IMR-90 (cell line): Measurements from ENCODE around the gene TMCO2. TPM values are rescaled to one million over a fixed set of nuclear protein-coding genes. Genes with fewer than 3 reads are reported as not detected.

Experiments used
- ATAC-seq: fragments of 200-7000 bp; cut with Tn5 transposase; 2 replicates; pipeline ENCODE4 v1.9.1; 2020; ENCODE audit warnings: low read depth, mild to moderate bottlenecking, moderate library complexity
- BruUV-seq: library from RNA; stranded (reverse); fragments of 400-500 nt; replicated peaks from 2 replicates; lab custom pipeline; 2021; lab: Mats Ljungman, UMichigan
- CTCF ChIA-PET: fragments of 300-600 bp; formaldehyde crosslinking; extraction: SDS; loops from one replicate; lab custom pipeline; 2021; ENCODE audit warnings: antibody characterized with exemption; lab: Yijun Ruan, JAX
- POLR2A ChIA-PET: fragments of 300-600 bp; sonication (Branson Sonifier 250); formaldehyde crosslinking; loops from one replicate; lab custom pipeline; 2022; ENCODE audit warnings: antibody characterized with exemption; ENCODE audit not compliant: unreplicated experiment; lab: Charles Lee
- DNase-seq: peaks from one replicate; pipeline ENCODE4 v3.0.0; 2013
- H2AFZ ChIP-seq: replicated peaks from 2 replicates; pipeline ENCODE3; 2013; ENCODE audit warnings: low read length, mild to moderate bottlenecking; ENCODE audit not compliant: poor library complexity
- H2AK5ac ChIP-seq: 2 replicates; pipeline ENCODE4 v1.6.1; 2013; ENCODE audit warnings: low read depth, low read length, inconsistent platforms
- H2AK9ac ChIP-seq: replicated peaks from 2 replicates; pipeline ENCODE3; 2013; ENCODE audit warnings: mild to moderate bottlenecking, low read depth, low read length, moderate library complexity; ENCODE audit not compliant: poor library complexity
- H2BK120ac ChIP-seq: 2 replicates; pipeline ENCODE4 v1.6.1; 2013; ENCODE audit warnings: low read depth, low read length, inconsistent platforms
- H2BK15ac ChIP-seq: 3 replicates; pipeline ENCODE4 v1.6.1; 2013; ENCODE audit warnings: low read depth, low read length, inconsistent platforms
- H2BK20ac ChIP-seq: 2 replicates; pipeline ENCODE4 v1.6.1; 2013; ENCODE audit warnings: low read depth, mild to moderate bottlenecking, inconsistent platforms, low read length, moderate library complexity
- H2BK5ac ChIP-seq: 2 replicates; pipeline ENCODE4 v1.6.1; 2013; ENCODE audit warnings: mild to moderate bottlenecking, low read depth, low read length, inconsistent platforms; ENCODE audit not compliant: poor library complexity, severe bottlenecking
- H3K14ac ChIP-seq: replicated peaks from 2 replicates; pipeline ENCODE4 v1.6.1; 2013; ENCODE audit warnings: low read depth, low read length, inconsistent platforms
- H3K18ac ChIP-seq: 2 replicates; pipeline ENCODE4 v1.6.1; 2013; ENCODE audit warnings: low read depth, low read length, control low read depth
- H3K23ac ChIP-seq: 2 replicates; pipeline ENCODE4 v1.6.1; 2013; ENCODE audit warnings: low read depth, low read length, inconsistent platforms
- H3K27ac ChIP-seq: 2 replicates; pipeline ENCODE4 v1.5.1; 2013; ENCODE audit warnings: mild to moderate bottlenecking, control low read depth, low read length; ENCODE audit not compliant: insufficient read depth
- H3K27me3 ChIP-seq: 2 replicates; pipeline ENCODE4 v1.6.1; 2013; ENCODE audit warnings: low read length; ENCODE audit not compliant: control insufficient read depth, insufficient read depth
- H3K36me3 ChIP-seq: 2 replicates; pipeline ENCODE4 v1.6.1; 2013; ENCODE audit warnings: low read length, mixed read lengths; ENCODE audit not compliant: control insufficient read depth, insufficient read depth
- H3K4ac ChIP-seq: 2 replicates; pipeline ENCODE4 v1.6.1; 2013; ENCODE audit warnings: low read depth, low read length, inconsistent platforms
- H3K4me1 ChIP-seq: 2 replicates; pipeline ENCODE4 v1.6.1; 2013; ENCODE audit warnings: low read length, mixed read lengths; ENCODE audit not compliant: control insufficient read depth, insufficient read depth
- H3K4me2 ChIP-seq: 2 replicates; pipeline ENCODE4 v1.6.1; 2013; ENCODE audit warnings: low read depth, mild to moderate bottlenecking, control low read depth, low read length, moderate library complexity
- H3K4me3 ChIP-seq: 2 replicates; pipeline ENCODE4 v1.5.1; 2013; ENCODE audit warnings: low read depth, mild to moderate bottlenecking, control low read depth, low read length, moderate library complexity; ENCODE audit not compliant: insufficient read depth
- H3K56ac ChIP-seq: 2 replicates; pipeline ENCODE4 v1.6.1; 2013; ENCODE audit warnings: low read length, inconsistent platforms; ENCODE audit not compliant: insufficient read depth; ENCODE audit errors: extremely low read depth
- H3K79me1 ChIP-seq, 2 experiments: 2 replicates each; pipeline ENCODE4 v1.6.1; 2013; ENCODE audit warnings: low read length in 2 of 2, inconsistent platforms in 1 of 2, low read depth in 1 of 2
- H3K9ac ChIP-seq: 2 replicates; pipeline ENCODE4 v1.6.1; 2013; ENCODE audit warnings: low read depth, low read length, control low read depth
- H3K9me1 ChIP-seq: 2 replicates; pipeline ENCODE4 v1.6.1; 2013; ENCODE audit warnings: low read length, inconsistent platforms; ENCODE audit not compliant: insufficient read depth
- H3K9me3 ChIP-seq: 2 replicates; pipeline ENCODE4 v1.6.1; 2013; ENCODE audit warnings: low read length; ENCODE audit not compliant: control insufficient read depth, insufficient read depth
- H4K20me1 ChIP-seq: 2 replicates; pipeline ENCODE4 v1.6.1; 2013; ENCODE audit warnings: low read length, inconsistent platforms; ENCODE audit not compliant: insufficient read depth
- H4K5ac ChIP-seq: 2 replicates; pipeline ENCODE4 v1.6.1; 2013; ENCODE audit warnings: mild to moderate bottlenecking, low read depth, low read length, control low read depth
- H4K8ac ChIP-seq, 2 experiments: 2 replicates each; pipeline ENCODE4 v1.6.1; 2013; ENCODE audit warnings: low read depth in 2 of 2, low read length in 2 of 2, control low read depth in 1 of 2, inconsistent platforms in 1 of 2
- H4K91ac ChIP-seq: 2 replicates; pipeline ENCODE4 v1.6.1; 2013; ENCODE audit warnings: low read depth, low read length, inconsistent platforms; ENCODE audit not compliant: insufficient read depth
- BHLHE40 ChIP-seq: fragments of 150-350 bp; IDR thresholded peaks from 2 replicates; pipeline ENCODE4 v1.6.1; 2016; ENCODE audit warnings: mild to moderate bottlenecking, low read depth, low read length
- CEBPB ChIP-seq: IDR thresholded peaks from 2 replicates; pipeline ENCODE4 v1.6.1; 2012; ENCODE audit warnings: low read depth, low read length, improper control_type of control experiment
- FOS ChIP-seq: fragments of 150-350 bp; IDR thresholded peaks from 2 replicates; pipeline ENCODE4 v1.6.1; 2016; ENCODE audit warnings: low read depth, low read length
- MAFK ChIP-seq: IDR thresholded peaks from 2 replicates; pipeline ENCODE4 v1.6.1; 2012; ENCODE audit warnings: low read depth, low read length, improper control_type of control experiment
- MAZ ChIP-seq: IDR thresholded peaks from 2 replicates; pipeline ENCODE4 v1.6.1; 2012; ENCODE audit warnings: low read depth, mild to moderate bottlenecking, low read length, improper control_type of control experiment, moderate library complexity, borderline replicate concordance
- MXI1 ChIP-seq: IDR thresholded peaks from 2 replicates; pipeline ENCODE4 v1.6.1; 2012; ENCODE audit warnings: low read depth, mild to moderate bottlenecking, low read length, moderate library complexity, borderline replicate concordance
- NFE2L2 ChIP-seq: fragments of 150-350 bp; IDR thresholded peaks from 2 replicates; pipeline ENCODE4 v1.6.1; 2016; ENCODE audit warnings: low read depth, mild to moderate bottlenecking, low read length
- POLR2A ChIP-seq: IDR thresholded peaks from 2 replicates; pipeline ENCODE4 v1.6.1; 2012; ENCODE audit warnings: mild to moderate bottlenecking, low read depth, low read length
- RAD21 ChIP-seq: IDR thresholded peaks from 2 replicates; pipeline ENCODE4 v1.6.1; 2012; ENCODE audit warnings: low read length, improper control_type of control experiment
- RCOR1 ChIP-seq: IDR thresholded peaks from 2 replicates; pipeline ENCODE4 v1.6.1; 2012; ENCODE audit warnings: mild to moderate bottlenecking, low read length, improper control_type of control experiment; ENCODE audit not compliant: insufficient replicate concordance
- RFX5 ChIP-seq: IDR thresholded peaks from 2 replicates; pipeline ENCODE4 v1.8.0; 2012; ENCODE audit warnings: low read depth, mild to moderate bottlenecking, low read length, moderate library complexity
- SMC3 ChIP-seq: fragments of 150-350 bp; IDR thresholded peaks from 2 replicates; pipeline ENCODE4 v1.6.1; 2016; ENCODE audit warnings: low read depth, mild to moderate bottlenecking, antibody characterized with exemption, low read length, moderate library complexity
- WGBS, 2 experiments: methylation state at CpG; one replicate each; pipeline versions ENCODE4 v1.1.5 to v1.1.7; 2013; ENCODE audit warnings: missing lambda C conversion rate in 2 of 2; ENCODE audit not compliant: insufficient read length in 1 of 2; ENCODE audit errors: extremely low coverage in 2 of 2; 5-methylcytosine and 5-hydroxymethylcytosine counted together
- dilution Hi-C: fragments of 300-500 bp; cut with HindIII; formaldehyde crosslinking; loops from one replicate; pipeline ENCODE4 v1.14.3; 2018; ENCODE audit warnings: low sequenced_read_pairs; ENCODE audit not compliant: unreplicated experiment
- in situ Hi-C: fragments of 300-500 bp; cut with MboI; formaldehyde crosslinking; loops from 3 replicates; pipeline ENCODE4 v1.14.3; 2019; ENCODE audit warnings: low sequenced_read_pairs, inconsistent platforms, mixed read lengths
- intact Hi-C: fragments of 100-400 bp; cut with micrococcal nuclease; formaldehyde crosslinking; loops from 2 replicates; pipeline ENCODE4 v1.10.0; 2022
- polyA plus RNA-seq, 3 experiments: library from polyadenylated mRNA; depleted of rRNA; stranded (reverse); fragments of >200 nt; gene quantifications; 2 replicates each; pipeline ENCODE4 v1.2.3, GENCODE V29; 2012; ENCODE audit warnings: low replicate concordance in 1 of 3
- total RNA-seq: library from RNA; depleted of rRNA; stranded (reverse); fragments of >200 nt; gene quantifications from 2 replicates; pipeline ENCODE4 v1.2.3, GENCODE V29; 2012
- TF ChIP-seq, protein P1 (sequence below): fragments of 150-350 bp; IDR thresholded peaks from 2 replicates; pipeline ENCODE4 v1.6.1; 2016; ENCODE audit warnings: low read depth, mild to moderate bottlenecking, low read length, moderate library complexity, borderline replicate concordance
- TF ChIP-seq, protein P2 (sequence below): conservative IDR thresholded peaks from 2 replicates; pipeline ENCODE4 v1.5.1; 2012; ENCODE audit warnings: mild to moderate bottlenecking, low read depth, low read length, improper control_type of control experiment
- TF ChIP-seq, protein P3 (sequence below): fragments of 150-350 bp; IDR thresholded peaks from 2 replicates; pipeline ENCODE4 v1.6.1; 2017; ENCODE audit warnings: mild to moderate bottlenecking, antibody characterized with exemption, low read length, low read depth

The TMCO2 gene
- total and polyA plus RNA-seq, 2 of the 4 experiments (the other 2 are of a cell fraction), result not detected

DNA sequence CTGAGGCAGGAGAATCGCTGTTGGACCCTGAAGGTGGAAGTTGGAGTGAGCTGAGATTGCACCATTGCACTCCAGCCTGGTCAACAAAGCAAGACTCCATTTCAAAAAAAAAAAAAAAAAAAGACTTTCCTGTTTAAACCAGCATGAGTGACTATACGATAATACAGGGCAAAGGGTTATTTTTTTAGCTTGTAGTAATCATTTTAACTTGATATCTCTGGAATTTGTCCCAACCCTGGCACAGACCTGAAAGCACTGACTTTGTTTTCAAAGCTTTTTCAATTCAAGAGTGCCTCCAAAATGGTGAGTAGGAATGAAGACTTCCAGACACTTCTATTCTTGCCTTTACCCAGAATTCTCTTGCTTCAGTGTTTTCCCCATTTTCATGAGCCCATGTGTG, 4.4 kb upstream of the TMCO2 start:
- Histone ChIP-seq H3K27me3 (no peaks in the 10 kb centered on the region), H2BK20ac (no peak overlapping the region), H3K18ac (no peak overlapping the region), H3K4me2 (no peak overlapping the region), H4K5ac (no peak overlapping the region; the same call in 1 of the 2 replicates), H4K20me1 (no peaks in the 10 kb centered on the region), H3K9ac (no peak overlapping the region), H2BK15ac (no peak overlapping the region), H3K4me1 (peaks cover 3% of the 10 kb centered on the region; the same call in 1 of the 2 replicates), H2BK5ac (peak overlapping the region; percentile 17), H3K9me1 (no peaks in the 10 kb centered on the region; the same call in 1 of the 2 replicates), H3K4ac (no peak overlapping the region; the same call in 1 of the 2 replicates), H2BK120ac (no peak overlapping the region), H2AK9ac (no peak overlapping the region), H4K8ac (no peak overlapping the region), H3K36me3 (peaks cover 1% of the 10 kb centered on the region), H3K4me3 (no peak overlapping the region), H3K14ac (no peak overlapping the region), H3K79me1 (peaks cover 11 to 23% of the 10 kb centered on the region in 2 experiments), H3K23ac (no peak overlapping the region; the same call in 1 of the 2 replicates), H2AK5ac (no peak overlapping the region), H4K91ac (no peak overlapping the region), H3K27ac (no peak overlapping the region), H3K9me3 (no peaks in the 10 kb centered on the region), H2AFZ (no peak overlapping the region), H3K56ac (no peak overlapping the region)
- POLR2A ChIA-PET, result no interaction called here
- BruUV-seq, result no TSS peak
- in situ Hi-C loops, result no loop called here
- dilution Hi-C loops, result no loop called here
- no peak for TF ChIP-seq POLR2A
- TF ChIP-seq MAZ, result no peak
- TF ChIP-seq, protein P1, sequence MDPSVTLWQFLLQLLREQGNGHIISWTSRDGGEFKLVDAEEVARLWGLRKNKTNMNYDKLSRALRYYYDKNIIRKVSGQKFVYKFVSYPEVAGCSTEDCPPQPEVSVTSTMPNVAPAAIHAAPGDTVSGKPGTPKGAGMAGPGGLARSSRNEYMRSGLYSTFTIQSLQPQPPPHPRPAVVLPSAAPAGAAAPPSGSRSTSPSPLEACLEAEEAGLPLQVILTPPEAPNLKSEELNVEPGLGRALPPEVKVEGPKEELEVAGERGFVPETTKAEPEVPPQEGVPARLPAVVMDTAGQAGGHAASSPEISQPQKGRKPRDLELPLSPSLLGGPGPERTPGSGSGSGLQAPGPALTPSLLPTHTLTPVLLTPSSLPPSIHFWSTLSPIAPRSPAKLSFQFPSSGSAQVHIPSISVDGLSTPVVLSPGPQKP, result no peak
- no peak for TF ChIP-seq RAD21
- TF ChIP-seq CEBPB, result no peak
- no peak for TF ChIP-seq NFE2L2
- no peak for TF ChIP-seq MXI1
- no peak for TF ChIP-seq BHLHE40
- TF ChIP-seq FOS, result no peak
- no peak for TF ChIP-seq SMC3
- TF ChIP-seq RFX5, result no peak
- TF ChIP-seq, protein P2, sequence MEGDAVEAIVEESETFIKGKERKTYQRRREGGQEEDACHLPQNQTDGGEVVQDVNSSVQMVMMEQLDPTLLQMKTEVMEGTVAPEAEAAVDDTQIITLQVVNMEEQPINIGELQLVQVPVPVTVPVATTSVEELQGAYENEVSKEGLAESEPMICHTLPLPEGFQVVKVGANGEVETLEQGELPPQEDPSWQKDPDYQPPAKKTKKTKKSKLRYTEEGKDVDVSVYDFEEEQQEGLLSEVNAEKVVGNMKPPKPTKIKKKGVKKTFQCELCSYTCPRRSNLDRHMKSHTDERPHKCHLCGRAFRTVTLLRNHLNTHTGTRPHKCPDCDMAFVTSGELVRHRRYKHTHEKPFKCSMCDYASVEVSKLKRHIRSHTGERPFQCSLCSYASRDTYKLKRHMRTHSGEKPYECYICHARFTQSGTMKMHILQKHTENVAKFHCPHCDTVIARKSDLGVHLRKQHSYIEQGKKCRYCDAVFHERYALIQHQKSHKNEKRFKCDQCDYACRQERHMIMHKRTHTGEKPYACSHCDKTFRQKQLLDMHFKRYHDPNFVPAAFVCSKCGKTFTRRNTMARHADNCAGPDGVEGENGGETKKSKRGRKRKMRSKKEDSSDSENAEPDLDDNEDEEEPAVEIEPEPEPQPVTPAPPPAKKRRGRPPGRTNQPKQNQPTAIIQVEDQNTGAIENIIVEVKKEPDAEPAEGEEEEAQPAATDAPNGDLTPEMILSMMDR, result no peak
- TF ChIP-seq RCOR1, result no peak
- TF ChIP-seq, protein P3, sequence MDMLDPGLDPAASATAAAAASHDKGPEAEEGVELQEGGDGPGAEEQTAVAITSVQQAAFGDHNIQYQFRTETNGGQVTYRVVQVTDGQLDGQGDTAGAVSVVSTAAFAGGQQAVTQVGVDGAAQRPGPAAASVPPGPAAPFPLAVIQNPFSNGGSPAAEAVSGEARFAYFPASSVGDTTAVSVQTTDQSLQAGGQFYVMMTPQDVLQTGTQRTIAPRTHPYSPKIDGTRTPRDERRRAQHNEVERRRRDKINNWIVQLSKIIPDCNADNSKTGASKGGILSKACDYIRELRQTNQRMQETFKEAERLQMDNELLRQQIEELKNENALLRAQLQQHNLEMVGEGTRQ, result no peak
- TF ChIP-seq MAFK, result no peak
- no peak for DNase-seq
- intact Hi-C loops, result no loop called here
- CTCF ChIA-PET, result no interaction called here
- WGBS, 2 experiments, result no CpG with 5 or more reads among the region's 2 CpGs
- no peak for ATAC-seq
